ENCODE results near the gene UNC79.

- no peak for TF ChIP-seq ZFP30 (CRISPR knock-in tag; IDR thresholded peaks at IDR 0.05)
- no peak for TF ChIP-seq ZC3H10 (CRISPR knock-in tag; IDR thresholded peaks at IDR 0.05)
- TF ChIP-seq PPARA (CRISPR knock-in tag; IDR thresholded peaks at IDR 0.05; ENCODE audit: borderline replicate concordance): no peak
- no peak for TF ChIP-seq PATZ1 (CRISPR knock-in tag; IDR thresholded peaks at IDR 0.05; ENCODE audit: borderline replicate concordance)
- TF ChIP-seq TSHZ2 (CRISPR knock-in tag; IDR thresholded peaks at IDR 0.05): no peak
- TF ChIP-seq ZFP3 (CRISPR knock-in tag; IDR thresholded peaks at IDR 0.05): no peak
- no peak for TF ChIP-seq CSDC2 (CRISPR knock-in tag; IDR thresholded peaks at IDR 0.05)
- no peak for TF ChIP-seq CREB5 (CRISPR knock-in tag; IDR thresholded peaks at IDR 0.05; ENCODE audit: low read depth)
- no peak for TF ChIP-seq ZNF8 (CRISPR knock-in tag; IDR thresholded peaks at IDR 0.05)
- TF ChIP-seq, protein P1, sequence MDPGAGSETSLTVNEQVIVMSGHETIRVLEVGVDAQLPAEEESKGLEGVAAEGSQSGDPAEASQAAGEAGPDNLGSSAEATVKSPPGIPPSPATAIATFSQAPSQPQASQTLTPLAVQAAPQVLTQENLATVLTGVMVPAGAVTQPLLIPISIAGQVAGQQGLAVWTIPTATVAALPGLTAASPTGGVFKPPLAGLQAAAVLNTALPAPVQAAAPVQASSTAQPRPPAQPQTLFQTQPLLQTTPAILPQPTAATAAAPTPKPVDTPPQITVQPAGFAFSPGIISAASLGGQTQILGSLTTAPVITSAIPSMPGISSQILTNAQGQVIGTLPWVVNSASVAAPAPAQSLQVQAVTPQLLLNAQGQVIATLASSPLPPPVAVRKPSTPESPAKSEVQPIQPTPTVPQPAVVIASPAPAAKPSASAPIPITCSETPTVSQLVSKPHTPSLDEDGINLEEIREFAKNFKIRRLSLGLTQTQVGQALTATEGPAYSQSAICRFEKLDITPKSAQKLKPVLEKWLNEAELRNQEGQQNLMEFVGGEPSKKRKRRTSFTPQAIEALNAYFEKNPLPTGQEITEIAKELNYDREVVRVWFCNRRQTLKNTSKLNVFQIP (CRISPR knock-in tag; IDR thresholded peaks at IDR 0.05; ENCODE audit: borderline replicate concordance, low read depth): no peak
- TF ChIP-seq SNAI2 (CRISPR knock-in tag; IDR thresholded peaks at IDR 0.05): no peak
- TF ChIP-seq TOX (CRISPR knock-in tag; IDR thresholded peaks at IDR 0.05; ENCODE audit: borderline replicate concordance): no peak
- no peak for TF ChIP-seq ZNF70 (CRISPR knock-in tag; IDR thresholded peaks at IDR 0.05)
These were observed 113.0 kb downstream of the UNC79 start for GRCh38 chr14:93543766-93544165.
